Astrocyte (in vitro differentiated cells and primary cell): ENCODE results near the gene SLC9A9. TPM values are rescaled to one million over a fixed set of nuclear protein-coding genes. Genes with fewer than 3 reads are reported as not detected.

Source experiments
- DNase-seq: peaks from one replicate; pipeline ENCODE4 v3.0.0-alpha.2; 2010; ENCODE audit warnings: low read depth
- FAIRE-seq: peaks from 2 replicates; lab custom pipeline; 2011; peaks lifted over from hg19 to GRCh38; lab: Jason Lieb, UNC
- H2AFZ ChIP-seq: 2 replicates; pipeline ENCODE4 v1.6.0; 2012; ENCODE audit warnings: low read depth, low read length, inconsistent platforms
- H3K27ac ChIP-seq: 2 replicates; pipeline ENCODE4 v1.5.1; 2011; ENCODE audit warnings: low read depth, low read length, inconsistent platforms
- H3K27me3 ChIP-seq: 2 replicates; pipeline ENCODE4 v1.6.0; 2011; ENCODE audit warnings: low read length, inconsistent platforms; ENCODE audit not compliant: insufficient read depth
- H3K36me3 ChIP-seq: 2 replicates; pipeline ENCODE4 v1.5.1; 2011; ENCODE audit warnings: low read length, inconsistent platforms; ENCODE audit not compliant: insufficient read depth
- H3K4me1 ChIP-seq: 2 replicates; pipeline ENCODE4 v1.5.1; 2011; ENCODE audit warnings: low read length, inconsistent platforms; ENCODE audit not compliant: insufficient read depth
- H3K4me2 ChIP-seq: 2 replicates; pipeline ENCODE4 v1.6.0; 2012; ENCODE audit warnings: low read length, inconsistent platforms
- H3K4me3 ChIP-seq: 2 replicates; pipeline ENCODE4 v1.5.1; 2011; ENCODE audit warnings: low read depth, mild to moderate bottlenecking, low read length, inconsistent platforms; ENCODE audit not compliant: insufficient read depth
- H3K79me2 ChIP-seq: 2 replicates; pipeline ENCODE4 v1.6.0; 2012; ENCODE audit warnings: mild to moderate bottlenecking, low read length, inconsistent platforms; ENCODE audit not compliant: insufficient read depth
- H3K9ac ChIP-seq: 2 replicates; pipeline ENCODE4 v1.6.0; 2012; ENCODE audit warnings: mild to moderate bottlenecking, low read length, inconsistent platforms
- H3K9me3 ChIP-seq: 2 replicates; pipeline ENCODE4 v1.5.1; 2012; ENCODE audit warnings: low read depth, mild to moderate bottlenecking, low read length, inconsistent platforms; ENCODE audit not compliant: insufficient read depth
- H4K20me1 ChIP-seq: 2 replicates; pipeline ENCODE4 v1.6.0; 2012; ENCODE audit warnings: low read length, inconsistent platforms; ENCODE audit not compliant: insufficient read depth
- H3K27ac Mint-ChIP-seq: one replicate; pipeline ENCODE4 v1.8.0; 2021; ENCODE audit warnings: mild to moderate bottlenecking, mixed read lengths; ENCODE audit not compliant: unreplicated experiment
- H3K27me3 Mint-ChIP-seq: one replicate; pipeline ENCODE4 v1.8.0; 2021; ENCODE audit warnings: low read depth, mixed read lengths; ENCODE audit not compliant: unreplicated experiment
- H3K36me3 Mint-ChIP-seq: one replicate; pipeline ENCODE4 v1.8.0; 2021; ENCODE audit warnings: low read depth, mixed read lengths; ENCODE audit not compliant: unreplicated experiment
- H3K4me1 Mint-ChIP-seq: one replicate; pipeline ENCODE4 v1.8.0; 2021; ENCODE audit warnings: low read depth, mixed read lengths; ENCODE audit not compliant: unreplicated experiment
- H3K4me3 Mint-ChIP-seq: one replicate; pipeline ENCODE4 v1.8.0; 2021; ENCODE audit warnings: mild to moderate bottlenecking, moderate library complexity, mixed read lengths; ENCODE audit not compliant: unreplicated experiment
- H3K9me3 Mint-ChIP-seq: one replicate; pipeline ENCODE4 v1.8.0; 2021; ENCODE audit warnings: mild to moderate bottlenecking, mixed read lengths; ENCODE audit not compliant: unreplicated experiment
- CTCF ChIP-seq: IDR thresholded peaks from 2 replicates; pipeline ENCODE4 v1.5.1; 2011; ENCODE audit warnings: low read depth, mild to moderate bottlenecking, inconsistent platforms, low read length, moderate library complexity; ENCODE audit not compliant: insufficient read depth
- EZH2 ChIP-seq: IDR thresholded peaks from 2 replicates; pipeline ENCODE4 v1.6.1; 2012; ENCODE audit warnings: mild to moderate bottlenecking, low read length, inconsistent platforms; ENCODE audit not compliant: insufficient read depth
- total RNA-seq: library from RNA; stranded (reverse); gene quantifications from 2 replicates; pipeline ENCODE4 v1.2.1, GENCODE V29; 2021

SLC9A9 gene
- total RNA-seq, 1 donor from 2014 or later, result 1.5 TPM

GRCh38 chr3:143595456-143596077, 252.7 kb downstream of the SLC9A9 start:
- H3K27ac Mint-ChIP-seq, result no peak overlapping the region
- TF ChIP-seq EZH2 (no peak), CTCF (no peak)

GRCh38 chr3:143594206-143594605, 254.1 kb downstream of the SLC9A9 start:
- Histone ChIP-seq H3K27ac (no peak overlapping the region), H3K79me2 (no peaks in the 10 kb centered on the region), H3K4me2 (no peak overlapping the region), H3K9ac (no peak overlapping the region), H3K4me1 (no peaks in the 10 kb centered on the region), H3K4me3 (no peak overlapping the region), H3K9me3 (no peaks in the 10 kb centered on the region), H4K20me1 (no peaks in the 10 kb centered on the region), H3K27me3 (no peaks in the 10 kb centered on the region), H2AFZ (no peak overlapping the region), H3K36me3 (no peaks in the 10 kb centered on the region)
- no peak for TF ChIP-seq EZH2
- TF ChIP-seq CTCF, result no peak
- no peaks in the 10 kb centered on the region for H3K9me3 Mint-ChIP-seq
- DNase-seq, result no peak
- no peaks in the 10 kb centered on the region for H3K36me3 Mint-ChIP-seq
- no peaks in the 10 kb centered on the region for H3K4me1 Mint-ChIP-seq
- H3K4me3 Mint-ChIP-seq, result no peak overlapping the region
- no peak overlapping the region for H3K27ac Mint-ChIP-seq
- H3K27me3 Mint-ChIP-seq, result no peaks in the 10 kb centered on the region
- FAIRE-seq, result no peak

More at GRCh38 chr3:143595456-143596077, 252.7 kb downstream of the SLC9A9 start:
- no peaks in the 10 kb centered on the region for H3K79me2 ChIP-seq
- H3K4me1 ChIP-seq, result no peaks in the 10 kb centered on the region
- no peak overlapping the region for H3K4me2 ChIP-seq
- FAIRE-seq (no peak), DNase-seq (no peak)
- no peaks in the 10 kb centered on the region for H3K36me3 Mint-ChIP-seq
- H3K36me3 ChIP-seq, result no peaks in the 10 kb centered on the region
- H3K9me3 ChIP-seq, result no peaks in the 10 kb centered on the region
- H3K9ac ChIP-seq, result no peak overlapping the region
- H3K4me1 Mint-ChIP-seq, result no peaks in the 10 kb centered on the region
- H2AFZ ChIP-seq, result no peak overlapping the region
- H3K27me3 Mint-ChIP-seq, result no peaks in the 10 kb centered on the region
- H4K20me1 ChIP-seq, result no peaks in the 10 kb centered on the region
- H3K27me3 ChIP-seq, result no peaks in the 10 kb centered on the region
- no peak overlapping the region for H3K4me3 ChIP-seq
- H3K27ac ChIP-seq, result no peak overlapping the region
- H3K9me3 Mint-ChIP-seq, result no peaks in the 10 kb centered on the region
- H3K4me3 Mint-ChIP-seq, result no peak overlapping the region

- DNase-seq, result no peak
- no peaks in the 10 kb centered on the region for H3K36me3 Mint-ChIP-seq
- no peaks in the 10 kb centered on the region for H3K4me1 ChIP-seq
- no peak for TF ChIP-seq CTCF
- no peak for TF ChIP-seq EZH2
- no peaks in the 10 kb centered on the region for H3K27me3 ChIP-seq
- no peak overlapping the region for H3K4me3 Mint-ChIP-seq
- H4K20me1 ChIP-seq, result no peaks in the 10 kb centered on the region
- H3K9me3 Mint-ChIP-seq, result peaks cover 2% of the 10 kb centered on the region
- H3K9me3 ChIP-seq, result no peaks in the 10 kb centered on the region
- H3K36me3 ChIP-seq, result no peaks in the 10 kb centered on the region
- no peak overlapping the region for H3K27ac Mint-ChIP-seq
- H3K9ac ChIP-seq, result no peak overlapping the region
- no peak for FAIRE-seq
- H3K4me1 Mint-ChIP-seq, result no peaks in the 10 kb centered on the region
- no peaks in the 10 kb centered on the region for H3K79me2 ChIP-seq
- no peak overlapping the region for H3K4me2 ChIP-seq
- no peaks in the 10 kb centered on the region for H3K27me3 Mint-ChIP-seq
- no peak overlapping the region for H3K27ac ChIP-seq
- H3K4me3 ChIP-seq, result no peak overlapping the region
- no peak overlapping the region for H2AFZ ChIP-seq
Observed at GRCh38 chr3:143590660-143591059, 257.6 kb downstream of the SLC9A9 start.
